Glomerular visceral epithelial cell (primary cell): Measurements from ENCODE around the gene SLC28A1.

Experiments used
- DNase-seq: peaks from one replicate; pipeline ENCODE4 v3.0.0-alpha.2; 2016; ENCODE audit errors: extremely low spot score

Gene SLC28A1, protein sequence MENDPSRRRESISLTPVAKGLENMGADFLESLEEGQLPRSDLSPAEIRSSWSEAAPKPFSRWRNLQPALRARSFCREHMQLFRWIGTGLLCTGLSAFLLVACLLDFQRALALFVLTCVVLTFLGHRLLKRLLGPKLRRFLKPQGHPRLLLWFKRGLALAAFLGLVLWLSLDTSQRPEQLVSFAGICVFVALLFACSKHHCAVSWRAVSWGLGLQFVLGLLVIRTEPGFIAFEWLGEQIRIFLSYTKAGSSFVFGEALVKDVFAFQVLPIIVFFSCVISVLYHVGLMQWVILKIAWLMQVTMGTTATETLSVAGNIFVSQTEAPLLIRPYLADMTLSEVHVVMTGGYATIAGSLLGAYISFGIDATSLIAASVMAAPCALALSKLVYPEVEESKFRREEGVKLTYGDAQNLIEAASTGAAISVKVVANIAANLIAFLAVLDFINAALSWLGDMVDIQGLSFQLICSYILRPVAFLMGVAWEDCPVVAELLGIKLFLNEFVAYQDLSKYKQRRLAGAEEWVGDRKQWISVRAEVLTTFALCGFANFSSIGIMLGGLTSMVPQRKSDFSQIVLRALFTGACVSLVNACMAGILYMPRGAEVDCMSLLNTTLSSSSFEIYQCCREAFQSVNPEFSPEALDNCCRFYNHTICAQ

DNA sequence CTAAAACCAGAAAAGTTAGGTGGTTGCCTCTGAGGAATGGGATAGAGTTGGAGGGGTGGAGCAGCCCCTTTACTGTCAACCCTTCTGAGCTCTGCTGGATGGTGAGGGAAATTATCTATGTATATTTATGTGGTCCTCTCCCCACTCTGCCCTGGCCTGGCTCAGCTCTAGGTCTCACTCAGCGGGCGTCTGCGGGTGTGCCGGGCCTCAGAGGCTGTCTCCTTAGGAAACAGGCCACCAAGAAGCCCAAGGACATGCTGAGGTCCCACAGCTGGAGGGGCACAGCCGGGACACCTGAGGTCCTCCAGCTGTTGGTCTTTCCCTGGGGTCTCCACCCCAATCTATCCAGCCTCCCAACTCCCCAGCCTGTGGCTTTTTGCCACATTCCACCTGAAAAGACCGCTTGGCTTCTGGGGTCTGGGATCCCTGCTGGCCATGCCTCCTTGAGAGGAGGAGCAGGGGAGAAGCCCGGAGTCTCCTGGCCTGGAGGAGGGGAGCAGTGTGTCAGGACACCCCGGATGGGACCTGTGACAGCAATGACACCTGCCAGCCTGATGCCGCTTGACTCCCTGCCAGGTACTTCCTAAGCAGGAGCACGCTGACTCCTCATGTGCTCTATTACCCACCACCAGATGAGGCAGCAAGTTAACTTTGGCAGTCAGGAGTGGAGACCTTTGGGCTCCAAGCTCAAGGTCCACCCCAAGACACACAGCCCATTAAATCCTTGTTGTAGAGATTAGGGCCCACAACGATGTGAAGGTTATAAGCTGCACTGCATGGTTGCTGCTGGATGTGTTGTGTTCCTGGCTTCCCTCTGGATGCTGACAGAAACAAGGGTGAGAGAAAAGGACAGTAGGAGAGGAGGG lies at the start of gene SLC28A1:
SLC28A1 (plus strand) TSS at position 747 of the 866 bp plus-strand sequence. CDS start 3,099 bp downstream, outside the sequence.
- no peak for DNase-seq

DNA sequence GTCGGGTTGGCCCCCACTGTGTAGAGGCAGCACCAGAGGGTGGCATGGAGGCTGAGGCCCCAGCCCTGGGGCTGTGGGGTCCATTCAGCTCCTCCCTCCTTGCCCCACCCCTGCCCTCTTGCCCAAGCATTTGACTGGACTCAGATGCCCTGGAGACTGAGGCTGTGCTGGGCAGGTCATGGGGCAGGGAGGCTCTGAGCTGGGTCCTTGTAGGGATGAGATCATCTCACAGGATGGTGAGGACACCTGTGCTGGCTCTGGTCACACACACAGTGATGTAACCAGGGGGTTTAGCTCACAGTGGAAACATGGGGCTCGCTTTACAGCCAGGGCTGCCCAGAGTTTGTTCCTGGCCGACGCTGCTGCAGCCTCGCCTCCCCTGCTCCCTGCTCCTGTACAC lies 49.5 kb upstream of the SLC28A1 start:
- DNase-seq, result no peak

DNA sequence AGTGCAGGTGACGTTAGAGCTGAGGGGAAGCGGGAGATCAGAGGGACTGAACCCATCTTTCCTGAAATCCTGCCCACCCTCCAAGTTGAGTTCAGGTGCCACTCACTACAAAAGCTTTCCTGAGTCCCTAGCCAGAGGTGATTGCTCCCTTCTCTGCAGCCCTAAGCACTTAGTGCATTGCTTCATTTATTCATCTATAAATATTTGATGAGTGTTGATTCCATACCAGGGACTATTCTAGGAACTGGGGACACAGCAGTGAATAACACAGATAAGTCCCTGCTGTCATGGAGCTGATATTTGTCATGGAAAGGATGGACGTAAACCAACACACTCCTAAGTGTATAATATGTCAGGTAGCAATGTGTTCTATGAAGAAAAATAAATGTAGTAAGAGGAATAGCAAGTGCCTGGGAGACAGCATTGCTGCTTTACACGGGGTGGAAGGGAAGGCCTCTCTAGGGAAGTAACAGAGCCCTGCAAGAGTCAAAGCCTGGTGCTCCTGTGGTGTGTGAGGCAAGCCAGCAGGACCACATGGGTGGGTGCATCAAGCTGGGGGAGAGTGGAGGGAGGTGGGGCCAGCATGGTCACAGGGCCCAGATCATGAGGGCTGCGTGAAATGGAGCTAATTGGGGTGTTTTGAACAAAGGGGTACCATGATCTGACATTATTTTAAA lies 48.7 kb upstream of the SLC28A1 start:
- DNase-seq, result no peak

DNA sequence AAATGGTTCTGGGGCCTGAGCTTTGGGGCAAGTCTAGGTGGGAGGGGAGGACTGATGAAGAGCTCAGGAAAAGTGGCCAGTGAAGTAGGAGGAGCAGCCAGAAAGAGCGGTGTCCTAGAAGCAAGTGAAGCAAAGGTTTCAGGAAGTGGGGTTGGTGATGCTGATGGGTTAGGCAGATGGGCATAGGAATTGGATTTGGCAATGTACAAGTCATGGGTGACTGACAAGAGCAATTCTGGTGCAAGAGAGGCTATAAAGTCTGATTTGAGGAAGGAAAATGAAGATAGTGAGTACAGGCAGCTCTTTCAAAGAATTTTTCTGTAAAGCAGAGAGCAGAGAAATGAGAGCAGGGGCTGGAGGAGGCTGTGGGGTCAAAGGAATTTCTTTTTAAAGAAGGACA lies 47.6 kb upstream of the SLC28A1 start:
- no peak for DNase-seq

DNA sequence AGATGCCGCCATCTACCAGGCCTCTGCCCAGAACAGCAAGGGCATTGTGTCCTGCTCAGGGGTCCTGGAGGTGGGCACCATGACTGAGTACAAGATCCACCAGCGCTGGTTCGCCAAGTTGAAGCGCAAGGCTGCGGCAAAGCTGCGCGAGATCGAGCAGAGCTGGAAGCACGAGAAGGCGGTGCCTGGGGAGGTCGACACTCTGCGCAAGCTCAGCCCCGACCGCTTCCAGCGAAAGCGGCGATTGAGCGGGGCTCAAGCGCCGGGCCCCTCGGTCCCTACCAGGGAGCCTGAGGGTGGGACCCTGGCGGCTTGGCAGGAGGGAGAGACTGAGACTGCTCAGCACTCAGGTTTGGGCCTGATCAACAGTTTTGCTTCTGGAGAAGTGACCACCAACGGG lies 44.7 kb upstream of the SLC28A1 start:
- no peak for DNase-seq

DNA sequence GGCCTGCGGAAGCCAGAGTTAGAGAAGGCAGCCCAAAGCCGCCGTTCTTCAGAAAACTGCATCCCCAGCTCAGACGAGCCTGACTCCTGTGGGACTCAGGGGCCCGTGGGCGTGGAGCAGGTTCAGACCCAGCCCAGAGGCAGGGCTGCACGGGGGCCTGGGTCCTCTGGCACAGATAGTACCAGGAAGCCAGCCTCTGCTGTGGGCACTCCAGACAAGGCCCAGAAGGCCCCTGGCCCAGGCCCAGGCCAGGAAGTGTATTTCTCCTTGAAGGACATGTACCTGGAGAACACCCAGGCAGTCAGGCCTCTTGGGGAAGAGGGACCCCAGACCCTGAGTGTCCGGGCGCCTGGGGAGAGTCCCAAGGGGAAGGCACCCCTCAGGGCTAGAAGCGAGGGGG lies 44.2 kb upstream of the SLC28A1 start:
- no peak for DNase-seq

DNA sequence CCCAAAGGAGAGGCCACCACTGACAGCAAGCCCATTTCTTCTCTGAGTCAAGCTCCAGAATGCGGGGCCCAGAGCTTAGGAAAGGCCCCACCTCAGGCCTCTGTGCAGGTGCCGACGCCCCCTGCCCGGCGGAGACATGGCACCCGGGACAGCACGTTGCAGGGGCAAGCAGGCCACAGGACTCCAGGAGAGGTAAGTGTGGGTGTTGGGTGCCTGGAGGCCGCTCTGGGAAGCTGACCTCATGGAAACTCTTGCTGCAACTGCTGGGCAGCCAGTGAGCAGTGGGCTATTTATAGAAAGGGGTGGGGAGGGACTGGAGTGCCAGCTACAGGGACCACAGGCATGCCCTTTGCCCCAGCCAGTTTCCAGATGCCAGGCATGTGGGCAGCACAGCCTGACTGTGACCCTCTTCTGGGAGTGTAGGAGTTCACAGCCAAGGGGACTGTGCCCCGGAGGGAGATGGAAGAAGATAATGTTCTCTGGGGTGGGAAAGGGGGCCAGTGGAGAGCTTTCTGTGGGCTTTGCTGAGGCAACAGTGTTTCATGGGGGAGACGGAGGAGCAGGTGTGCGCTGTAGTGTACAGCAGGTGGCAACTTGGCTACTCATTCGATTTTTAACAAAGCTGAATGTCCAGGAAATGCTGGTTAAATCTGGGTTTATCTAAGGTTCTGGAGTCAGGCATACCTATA lies 43.6 kb upstream of the SLC28A1 start:
- DNase-seq, result peak; percentile 67

DNA sequence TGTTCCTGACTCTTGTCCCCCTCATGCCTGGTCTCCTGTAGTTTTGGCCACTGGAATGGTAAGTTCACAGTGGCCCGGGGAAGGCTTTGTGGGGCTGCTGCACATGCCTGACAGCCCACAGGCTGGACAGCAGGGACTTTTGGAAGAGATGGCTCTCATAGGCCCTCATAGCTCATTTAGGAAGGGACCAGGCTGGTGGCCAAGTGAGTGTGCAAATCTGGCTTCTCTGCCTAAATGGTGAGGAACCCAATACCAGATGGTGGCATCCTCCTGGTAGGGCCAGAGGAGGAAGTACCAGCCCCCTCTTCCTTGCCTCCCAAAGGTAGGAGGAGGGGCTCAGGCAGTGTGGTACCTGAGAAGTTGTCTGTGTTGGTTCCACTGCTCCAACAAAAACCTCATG lies 41.7 kb upstream of the SLC28A1 start:
- DNase-seq, result no peak

DNA sequence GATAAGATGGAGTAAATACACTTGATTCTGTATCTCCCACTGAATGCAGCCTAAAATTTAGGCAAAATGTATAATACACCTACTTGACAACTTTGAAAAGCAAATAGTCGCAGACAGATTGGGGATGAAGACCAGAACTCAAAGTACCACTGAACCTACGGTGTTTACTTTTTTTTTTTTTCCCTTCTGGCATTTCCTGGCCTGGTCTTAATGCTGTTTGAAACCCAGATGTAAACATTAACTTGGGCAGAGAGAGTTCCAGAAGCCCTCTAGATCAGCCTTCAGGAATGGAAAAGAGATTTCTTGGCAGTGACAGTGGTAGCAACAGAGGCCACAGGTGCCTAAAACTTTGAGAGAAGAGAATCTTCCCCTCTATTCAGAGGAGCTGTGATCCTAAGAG lies 39.5 kb upstream of the SLC28A1 start:
- no peak for DNase-seq

DNA sequence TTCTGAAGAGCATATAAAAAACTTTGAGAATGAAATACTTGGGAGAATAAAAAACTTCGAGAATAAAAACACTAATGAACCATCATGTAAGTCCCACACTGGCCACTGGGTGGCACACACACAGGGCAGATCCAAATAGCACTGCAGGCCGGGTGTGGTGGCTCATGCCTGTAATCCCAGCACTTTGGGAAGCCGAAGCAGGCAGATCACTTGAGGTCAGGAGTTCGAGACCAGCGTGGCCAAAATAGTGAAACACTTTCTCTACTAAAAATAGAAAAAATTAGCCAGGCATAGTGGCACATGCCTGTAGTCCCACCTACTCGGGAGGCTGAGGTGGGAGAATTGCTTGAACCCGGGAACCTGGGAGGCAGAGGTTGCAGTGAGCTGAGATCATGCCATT lies 38.8 kb upstream of the SLC28A1 start:
- peak; percentile 43 for DNase-seq

DNA sequence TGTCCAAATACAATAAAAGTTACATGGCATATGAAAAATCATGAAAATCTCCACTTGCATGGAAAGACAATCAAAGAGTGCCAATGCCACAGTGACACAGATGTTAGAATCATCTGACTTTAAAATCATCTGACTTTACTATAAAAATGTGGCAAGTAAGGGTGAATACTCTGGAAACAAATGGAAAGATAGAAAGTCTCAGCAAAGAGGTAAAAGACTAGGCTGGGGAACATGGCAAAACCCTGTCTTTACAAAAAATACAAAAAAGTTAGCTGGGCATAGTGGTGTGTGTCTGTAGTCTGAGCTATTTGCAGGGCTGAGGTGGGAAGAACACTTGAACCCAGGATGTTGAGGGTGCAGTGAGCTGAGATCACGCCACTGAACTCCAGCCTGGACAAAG lies 38.2 kb upstream of the SLC28A1 start:
- no peak for DNase-seq

DNA sequence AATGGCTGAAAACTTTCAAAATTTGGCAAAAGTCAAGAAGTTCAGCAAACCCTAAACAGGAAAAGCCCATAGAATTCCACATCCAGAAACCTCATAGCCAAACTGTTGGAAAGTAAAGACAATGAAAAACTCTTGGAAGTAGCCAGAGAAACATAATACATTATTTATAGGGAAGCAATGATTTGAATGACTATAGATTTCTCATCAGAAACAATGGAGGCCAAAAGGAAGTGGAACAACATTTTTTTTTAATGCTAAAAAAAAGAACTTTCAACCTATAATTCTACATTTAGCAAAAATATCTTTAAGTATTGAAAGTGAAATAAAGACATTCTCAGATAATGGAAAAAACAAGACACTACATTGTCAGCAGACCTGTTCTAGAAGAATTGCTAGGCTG lies 37.1 kb upstream of the SLC28A1 start:
- DNase-seq, result no peak

DNA sequence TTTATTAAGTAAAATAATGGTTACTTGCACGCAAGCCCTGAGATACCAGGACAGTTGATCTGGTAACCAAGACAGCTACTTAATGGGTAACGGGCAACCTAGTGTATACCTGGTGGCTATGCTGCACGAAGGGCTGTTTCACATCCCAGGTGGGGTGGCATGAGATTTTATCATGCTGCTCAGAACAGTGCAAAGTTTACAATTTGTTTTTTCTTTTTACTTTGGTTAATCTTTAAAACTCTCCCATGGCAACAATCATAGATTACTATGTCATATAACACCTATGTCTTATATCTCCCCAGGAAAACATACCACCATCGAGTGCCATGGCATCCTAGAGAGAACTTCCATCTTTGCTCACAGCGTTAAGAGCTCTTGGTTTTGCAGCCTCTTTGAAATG lies 32.2 kb upstream of the SLC28A1 start:
- DNase-seq, result no peak

DNA sequence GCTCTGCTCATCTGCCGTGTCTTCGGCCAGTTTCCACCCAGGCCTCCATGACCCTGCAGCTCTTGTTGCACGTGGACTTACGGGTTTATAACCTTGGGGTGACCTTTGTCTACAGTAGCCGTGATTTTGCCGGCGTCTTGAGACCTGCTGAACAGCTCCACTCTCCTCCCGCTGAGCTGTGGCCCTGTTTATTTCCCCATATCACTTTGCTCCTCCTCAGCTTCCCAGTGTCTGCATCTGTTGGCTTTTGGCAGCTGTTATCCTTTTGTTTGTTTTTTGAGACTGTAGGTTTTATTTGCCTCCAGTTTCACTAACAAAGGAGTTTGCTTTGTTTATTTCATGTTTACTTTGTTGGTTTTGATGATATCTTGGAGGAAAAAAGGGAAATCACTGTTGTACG lies 29.3 kb upstream of the SLC28A1 start:
- no peak for DNase-seq

DNA sequence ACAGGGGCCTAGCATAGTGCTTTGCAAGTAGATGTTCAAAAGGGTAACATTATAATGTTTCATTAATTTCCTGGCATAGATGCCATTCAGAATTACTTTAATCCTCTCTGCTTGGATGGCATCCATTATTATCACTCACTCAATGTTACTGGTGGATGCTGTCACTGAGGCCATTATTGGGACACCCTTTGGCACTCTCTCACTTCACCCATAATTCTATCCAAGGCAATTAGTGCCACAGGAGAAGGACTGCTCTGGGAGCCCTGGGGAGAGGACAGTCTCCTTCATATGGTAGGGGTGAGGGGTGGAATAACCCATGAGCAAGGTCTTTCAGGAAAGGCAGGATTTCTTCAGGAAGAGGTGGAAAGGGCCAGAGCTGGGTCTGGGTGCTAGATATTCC lies 28.7 kb upstream of the SLC28A1 start:
- no peak for DNase-seq

DNA sequence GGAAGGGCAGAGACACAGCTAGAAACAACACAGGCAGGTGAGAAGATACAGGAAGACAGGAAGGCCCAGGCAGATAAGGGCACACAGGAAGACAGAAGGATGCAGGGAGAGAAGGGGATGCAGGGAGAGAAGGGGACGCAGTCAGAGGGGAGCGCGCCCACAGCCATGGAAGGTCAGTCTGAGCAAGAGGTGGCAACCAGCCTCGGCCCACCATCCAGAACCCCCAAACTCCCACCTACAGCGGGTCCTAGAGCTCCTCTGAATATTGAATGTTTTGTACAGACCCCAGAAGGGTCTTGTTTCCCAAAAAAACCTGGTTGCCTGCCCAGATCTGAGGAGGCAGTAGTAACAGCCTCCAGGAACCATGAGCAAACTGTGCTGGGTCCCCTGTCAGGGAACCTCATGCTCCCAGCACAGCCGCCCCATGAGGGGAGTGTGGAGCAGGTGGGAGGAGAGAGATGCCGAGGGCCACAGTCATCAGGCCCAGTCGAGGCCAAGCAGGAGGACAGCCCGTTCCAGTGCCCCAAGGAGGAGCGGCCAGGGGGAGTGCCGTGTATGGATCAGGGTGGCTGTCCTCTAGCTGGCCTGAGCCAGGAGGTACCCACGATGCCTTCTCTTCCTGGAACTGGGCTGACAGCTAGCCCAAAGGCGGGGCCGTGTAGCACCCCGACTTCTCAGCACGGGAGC lies 27.6 kb upstream of the SLC28A1 start:
- no peak for DNase-seq

DNA sequence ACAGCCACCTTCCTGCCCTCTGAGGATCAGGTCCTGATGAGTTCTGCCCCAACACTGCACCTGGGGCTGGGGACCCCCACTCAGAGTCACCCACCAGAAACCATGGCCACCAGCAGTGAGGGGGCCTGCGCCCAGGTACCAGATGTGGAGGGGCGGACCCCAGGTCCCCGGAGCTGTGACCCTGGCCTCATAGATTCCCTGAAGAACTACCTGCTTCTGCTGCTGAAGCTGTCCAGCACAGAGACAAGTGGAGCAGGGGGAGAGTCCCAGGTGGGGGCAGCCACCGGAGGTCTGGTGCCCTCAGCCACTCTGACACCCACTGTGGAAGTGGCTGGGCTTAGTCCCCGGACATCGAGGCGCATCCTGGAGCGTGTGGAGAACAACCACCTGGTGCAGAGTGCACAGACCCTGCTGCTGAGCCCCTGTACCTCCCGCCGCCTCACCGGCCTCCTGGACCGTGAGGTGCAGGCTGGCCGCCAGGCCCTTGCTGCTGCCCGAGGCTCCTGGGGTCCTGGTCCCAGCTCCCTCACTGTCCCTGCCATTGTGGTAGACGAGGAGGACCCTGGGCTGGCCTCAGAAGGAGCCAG lies 27.0 kb upstream of the SLC28A1 start:
- DNase-seq, result no peak

DNA sequence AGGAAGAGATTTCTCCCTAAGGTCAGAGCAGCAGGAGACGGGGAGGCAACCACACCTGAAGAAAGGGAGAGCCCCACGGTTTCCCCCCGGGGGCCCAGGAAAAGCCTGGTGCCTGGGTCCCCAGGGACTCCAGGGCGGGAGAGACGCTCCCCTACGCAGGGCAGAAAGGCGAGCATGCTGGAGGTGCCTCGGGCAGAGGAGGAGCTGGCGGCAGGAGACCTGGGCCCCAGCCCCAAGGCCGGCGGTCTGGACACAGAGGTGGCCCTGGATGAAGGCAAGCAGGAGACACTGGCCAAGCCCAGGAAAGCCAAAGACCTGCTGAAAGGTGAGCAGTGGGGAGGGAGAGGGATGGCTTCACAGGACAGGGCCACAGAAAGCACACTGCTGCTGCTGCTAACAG lies 26.2 kb upstream of the SLC28A1 start:
- DNase-seq, result no peak

DNA sequence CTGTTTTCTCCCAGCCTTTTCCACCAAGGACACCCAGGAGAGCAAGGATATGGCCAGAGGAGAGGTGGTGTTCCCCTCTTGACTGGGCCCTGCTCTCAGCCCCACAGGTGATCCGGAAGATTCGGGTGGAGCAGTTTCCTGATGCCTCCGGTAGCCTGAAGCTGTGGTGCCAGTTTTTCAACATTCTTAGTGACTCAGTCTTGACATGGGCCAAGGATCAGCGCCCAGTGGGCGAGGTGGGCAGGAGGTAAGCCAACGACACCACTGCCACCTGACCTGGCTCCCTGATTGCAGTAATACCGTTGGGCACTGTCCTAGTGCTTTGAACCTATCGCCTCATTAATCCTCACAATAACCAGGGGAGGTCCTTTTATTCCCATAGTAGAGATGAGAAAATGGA lies 25.3 kb upstream of the SLC28A1 start:
- DNase-seq, result no peak

DNA sequence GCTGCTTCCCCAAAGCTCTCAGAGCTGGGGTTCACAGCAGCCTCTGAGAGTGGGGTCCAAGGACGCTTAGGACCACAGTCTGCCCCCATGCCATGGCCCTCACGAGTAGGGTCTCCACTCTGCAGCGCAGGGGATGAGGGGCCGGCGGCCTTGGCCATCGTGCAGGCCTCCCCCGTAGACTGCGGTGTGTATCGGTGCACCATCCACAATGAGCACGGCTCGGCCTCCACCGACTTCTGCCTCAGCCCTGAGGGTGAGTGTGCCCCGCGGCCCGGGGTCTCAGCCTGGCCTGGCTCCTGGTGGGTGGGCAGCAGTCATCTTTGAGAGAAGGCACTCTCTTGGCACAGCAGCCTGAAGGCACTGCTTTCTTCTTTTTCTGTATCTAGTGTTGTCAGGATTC lies 24.8 kb upstream of the SLC28A1 start:
- no peak for DNase-seq
